ENCODE results near the gene PADI1.

PADI1 gene

GRCh38 chr1:17290553-17290952 is 85.6 kb downstream of the PADI1 start:
- H3K27me3 ChIP-seq (ENCODE audit: insufficient read depth, low read length), result peaks cover 37% of the 10 kb centered on the region
- H3K27ac ChIP-seq (ENCODE audit: low read depth, low read length), result no peak overlapping the region
- H2AFZ ChIP-seq (ENCODE audit: low read length, unreplicated experiment), result no peak overlapping the region

GRCh38 chr1:17292299-17293160 is 87.6 kb downstream of the PADI1 start:
- Histone ChIP-seq H3K27me3 (ENCODE audit: insufficient read depth, low read length) (peaks cover 54% of the 10 kb centered on the region), H3K79me2 (ENCODE audit: control insufficient read depth, insufficient read depth, low read length, unreplicated experiment) (no peaks in the 10 kb centered on the region), H3K36me3 (ENCODE audit: insufficient read depth, low read length) (no peaks in the 10 kb centered on the region), H3K27ac (ENCODE audit: low read depth, low read length) (no peak overlapping the region), H3K4me1 (ENCODE audit: control insufficient read depth, insufficient read depth, low read length, unreplicated experiment) (peaks cover 5% of the 10 kb centered on the region), H2AFZ (ENCODE audit: low read length, unreplicated experiment) (no peak overlapping the region), H3K4me3 (ENCODE audit: low read depth, low read length) (no peak overlapping the region)

More at GRCh38 chr1:17290553-17290952, 85.6 kb downstream of the PADI1 start:
- no peaks in the 10 kb centered on the region for H3K79me2 ChIP-seq (ENCODE audit: control insufficient read depth, insufficient read depth, low read length, unreplicated experiment)
- peaks cover 10% of the 10 kb centered on the region for H3K4me1 ChIP-seq (ENCODE audit: control insufficient read depth, insufficient read depth, low read length, unreplicated experiment)
- H3K36me3 ChIP-seq (ENCODE audit: insufficient read depth, low read length), result no peaks in the 10 kb centered on the region
- no peak overlapping the region for H3K4me3 ChIP-seq (ENCODE audit: low read depth, low read length)

- Histone ChIP-seq H3K36me3 (ENCODE audit: insufficient read depth, low read length) (no peaks in the 10 kb centered on the region), H3K79me2 (ENCODE audit: control insufficient read depth, insufficient read depth, low read length, unreplicated experiment) (no peaks in the 10 kb centered on the region), H3K4me3 (ENCODE audit: low read depth, low read length) (no peak overlapping the region), H2AFZ (ENCODE audit: low read length, unreplicated experiment) (no peak overlapping the region), H3K27ac (ENCODE audit: low read depth, low read length) (no peak overlapping the region), H3K4me1 (ENCODE audit: control insufficient read depth, insufficient read depth, low read length, unreplicated experiment) (no peaks in the 10 kb centered on the region), H3K27me3 (ENCODE audit: insufficient read depth, low read length) (peaks cover 67% of the 10 kb centered on the region)
Observed at GRCh38 chr1:17293681-17294425, 88.9 kb downstream of the PADI1 start.

GRCh38 chr1:17295292-17295691 is 90.4 kb downstream of the PADI1 start:
- H3K4me3 ChIP-seq (ENCODE audit: low read depth, low read length), result no peak overlapping the region
- H2AFZ ChIP-seq (ENCODE audit: low read length, unreplicated experiment), result no peak overlapping the region
- no peaks in the 10 kb centered on the region for H3K4me1 ChIP-seq (ENCODE audit: control insufficient read depth, insufficient read depth, low read length, unreplicated experiment)
- peaks cover 77% of the 10 kb centered on the region for H3K27me3 ChIP-seq (ENCODE audit: insufficient read depth, low read length)
- no peaks in the 10 kb centered on the region for H3K79me2 ChIP-seq (ENCODE audit: control insufficient read depth, insufficient read depth, low read length, unreplicated experiment)
- no peak overlapping the region for H3K27ac ChIP-seq (ENCODE audit: low read depth, low read length)
- H3K36me3 ChIP-seq (ENCODE audit: insufficient read depth, low read length), result no peaks in the 10 kb centered on the region

Data from ACC112 (cell line).